ENCODE measurements around the gene IL1RAPL2.

The IL1RAPL2 gene

DNA sequence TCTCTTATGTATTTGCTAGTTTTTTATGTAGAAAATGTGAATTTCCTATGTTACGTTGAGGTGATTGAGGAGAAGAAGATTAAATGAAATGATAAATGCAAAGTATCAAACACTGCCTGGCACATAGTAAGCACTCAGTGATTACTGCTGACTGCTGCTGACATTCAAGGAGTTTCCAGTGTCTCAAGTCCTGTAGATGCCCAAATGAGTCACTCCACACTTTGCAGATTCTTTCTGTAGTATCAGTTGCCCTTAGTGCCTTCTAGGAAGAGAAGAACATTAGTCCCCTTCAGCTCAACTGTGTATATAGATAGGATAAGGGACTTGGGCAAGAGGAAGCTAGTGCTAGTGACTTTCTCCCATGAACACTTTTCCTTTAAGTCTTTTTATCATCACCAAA, 895.0 kb downstream of the IL1RAPL2 start:
- no peak for DNase-seq (ENCODE audit: low read depth in 2 of 2)

GRCh38 chrX:105462186-105462585, 896.2 kb downstream of the IL1RAPL2 start:
- peak in 1 of 2 experiments; percentile 43 for DNase-seq (ENCODE audit: low read depth in 2 of 2)

DNA sequence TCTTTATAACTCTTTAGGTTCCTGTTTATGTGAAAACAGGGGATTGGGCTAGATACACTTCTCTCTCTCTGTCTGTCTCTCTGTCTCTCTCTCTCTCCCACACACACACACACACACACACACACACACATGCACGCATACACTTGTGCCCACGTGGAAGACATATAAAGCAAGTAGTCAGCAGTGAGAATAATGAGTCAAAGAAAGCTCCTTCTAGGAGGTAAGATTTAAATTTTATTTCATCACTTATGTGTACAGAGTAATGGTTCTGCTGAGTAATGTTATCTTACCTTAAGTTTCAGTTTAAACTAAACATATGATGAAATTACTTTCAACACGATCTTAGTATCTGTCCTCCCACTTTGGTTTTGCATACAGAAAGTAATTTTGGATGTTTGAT, 897.5 kb downstream of the IL1RAPL2 start:
- DNase-seq (ENCODE audit: low read depth in 2 of 2): no peak

DNA sequence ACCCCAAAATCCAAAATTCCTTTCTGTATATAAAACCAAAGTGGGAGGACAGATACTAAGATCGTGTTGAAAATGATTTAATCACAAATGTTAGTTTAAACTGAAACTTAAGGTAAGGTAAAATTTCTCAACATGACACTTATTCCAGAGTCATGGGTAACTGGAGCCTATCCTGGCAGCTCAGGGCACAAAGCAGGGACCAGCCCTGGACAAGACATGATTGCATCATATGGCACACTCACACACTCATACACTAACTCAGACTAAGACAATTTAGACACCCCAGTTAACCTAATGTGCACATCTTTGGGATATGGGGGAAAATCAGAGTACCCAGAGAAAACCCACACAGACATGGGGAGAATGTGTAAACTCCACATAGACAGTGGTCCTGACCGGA, 898.6 kb downstream of the IL1RAPL2 start:
- DNase-seq (ENCODE audit: low read depth in 2 of 2): no peak

- DNase-seq (ENCODE audit: low read depth in 2 of 2): no peak
These were observed 902.7 kb downstream of the IL1RAPL2 start for GRCh38 chrX:105468741-105469140.

DNA sequence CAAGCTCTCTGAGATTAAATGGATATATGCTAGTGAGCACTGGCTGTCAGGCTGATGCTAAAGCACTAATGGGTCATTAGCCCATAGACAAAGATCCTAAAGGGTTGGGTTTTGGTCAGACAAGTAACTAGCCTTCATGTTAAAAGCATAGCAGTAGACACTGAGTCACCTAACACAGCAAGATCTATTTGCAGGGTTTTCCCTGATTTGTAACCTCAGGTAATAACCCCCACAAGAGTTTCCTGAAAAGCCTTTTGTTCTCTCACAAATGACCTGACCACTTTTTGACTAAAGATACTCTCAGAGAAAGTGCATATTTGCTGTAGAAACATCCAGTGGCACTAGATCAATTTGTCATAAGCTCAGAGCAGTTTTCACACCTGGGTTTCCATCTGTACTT, 905.6 kb downstream of the IL1RAPL2 start:
- no peak for DNase-seq (ENCODE audit: low read depth in 2 of 2)

- DNase-seq (ENCODE audit: low read depth in 2 of 2): no peak
These were observed 909.8 kb downstream of the IL1RAPL2 start for GRCh38 chrX:105475801-105476200.

GRCh38 chrX:105477351-105477750, 911.4 kb downstream of the IL1RAPL2 start:
- DNase-seq (ENCODE audit: low read depth in 2 of 2): no peak

DNA sequence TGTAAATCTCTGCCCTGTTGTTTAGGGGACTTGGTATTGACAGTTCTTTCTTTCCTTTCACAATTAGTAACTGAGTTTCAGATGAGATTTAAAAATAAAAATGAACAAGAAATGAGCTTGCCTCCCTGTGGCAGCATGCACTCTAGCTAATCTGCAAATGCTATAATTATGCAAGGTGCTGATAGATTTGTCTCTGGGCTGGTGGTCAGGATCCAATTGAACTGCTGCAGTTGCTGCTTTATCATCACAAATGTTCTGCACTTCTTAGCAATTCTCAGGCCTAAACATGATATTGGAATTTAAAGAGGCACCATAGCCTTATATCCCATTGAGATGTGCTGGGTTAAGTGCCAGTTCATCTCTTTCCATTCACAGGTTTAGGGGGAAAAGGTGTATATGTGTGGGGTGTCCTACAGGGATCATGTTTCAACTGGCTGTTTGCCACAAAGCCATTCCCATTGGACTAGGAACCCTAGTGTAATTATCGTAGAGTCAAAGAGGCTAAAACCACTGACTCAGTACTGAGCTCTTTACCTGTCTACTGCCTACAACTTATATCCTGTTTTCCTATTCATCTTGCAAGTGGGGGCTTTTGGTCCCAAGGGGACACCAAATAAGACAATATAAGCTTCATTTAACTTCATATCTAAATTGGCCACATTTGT, 914.8 kb downstream of the IL1RAPL2 start:
- no peak for DNase-seq (ENCODE audit: low read depth in 2 of 2)

DNA sequence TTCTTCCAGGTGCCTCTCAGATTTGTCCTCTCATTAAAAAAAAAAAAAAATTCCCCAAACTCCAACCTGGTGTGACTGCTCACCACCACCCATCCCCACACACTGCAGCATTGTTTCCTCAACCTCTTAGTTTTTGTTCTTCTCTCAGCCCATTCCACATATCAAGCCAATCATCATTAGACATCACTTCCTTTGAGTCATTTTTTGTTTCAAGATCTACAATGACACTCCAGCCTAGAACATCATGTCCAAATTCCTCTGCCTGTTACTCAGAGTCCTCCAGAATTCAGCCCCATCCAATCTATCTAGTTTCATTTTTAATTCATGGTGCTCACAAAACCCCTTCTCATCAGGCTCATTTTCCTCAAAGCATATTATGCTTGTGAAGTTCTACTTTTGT, 917.0 kb downstream of the IL1RAPL2 start:
- no peak for DNase-seq (ENCODE audit: low read depth in 2 of 2)

GRCh38 chrX:105488716-105489115, 922.7 kb downstream of the IL1RAPL2 start:
- DNase-seq (ENCODE audit: low read depth in 2 of 2): no peak

- DNase-seq (ENCODE audit: low read depth in 2 of 2): no peak
These were observed 929.4 kb downstream of the IL1RAPL2 start for GRCh38 chrX:105495376-105495775.

GRCh38 chrX:105502336-105502735, 936.3 kb downstream of the IL1RAPL2 start:
- peak in 1 of 2 experiments; percentile 5 for DNase-seq (ENCODE audit: low read depth in 2 of 2)

DNA sequence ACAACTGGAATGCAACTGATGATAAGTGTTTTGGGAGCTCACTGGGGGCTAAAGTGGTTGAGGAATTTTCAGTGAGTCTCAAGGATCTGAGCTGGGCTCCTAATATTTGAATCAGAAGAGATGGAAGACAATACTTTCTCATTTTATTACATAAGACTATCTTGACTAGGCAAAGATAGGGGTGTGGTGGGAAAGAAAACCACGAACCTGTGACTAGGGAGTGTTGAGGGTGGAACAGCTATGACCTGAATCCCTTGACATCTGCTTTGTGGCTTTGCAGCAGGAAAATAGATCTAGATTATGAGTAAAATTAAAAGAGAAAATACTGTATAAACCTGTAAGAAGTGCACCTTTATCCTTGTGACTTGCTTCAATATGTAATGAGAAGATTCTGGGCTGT, 949.6 kb downstream of the IL1RAPL2 start:
- DNase-seq (ENCODE audit: low read depth in 2 of 2): no peak

- DNase-seq (ENCODE audit: low read depth in 2 of 2): no peak
These were observed 960.4 kb downstream of the IL1RAPL2 start for GRCh38 chrX:105526431-105526830.

DNA sequence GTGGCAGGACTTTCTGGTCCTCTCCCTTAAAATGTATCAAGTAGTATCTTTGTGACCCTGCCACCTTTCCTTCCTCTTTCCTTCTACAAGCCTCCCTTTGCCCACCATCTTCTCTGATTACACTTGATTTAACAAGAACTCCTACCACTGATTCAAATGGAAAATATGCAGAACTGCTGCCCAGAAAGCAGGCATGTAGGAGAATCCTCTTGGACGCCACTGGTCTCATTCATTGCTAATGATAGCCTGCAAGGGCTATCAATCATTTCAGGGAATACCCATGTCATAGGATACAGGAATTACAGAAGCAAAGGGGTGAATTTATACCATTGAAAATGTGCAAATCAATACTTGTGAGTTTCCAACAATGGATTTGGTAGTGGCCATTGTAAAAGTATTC, 961.8 kb downstream of the IL1RAPL2 start:
- DNase-seq (ENCODE audit: low read depth in 2 of 2): no peak

GRCh38 chrX:105533951-105534350, 968.0 kb downstream of the IL1RAPL2 start:
- DNase-seq (ENCODE audit: low read depth in 2 of 2): no peak

DNA sequence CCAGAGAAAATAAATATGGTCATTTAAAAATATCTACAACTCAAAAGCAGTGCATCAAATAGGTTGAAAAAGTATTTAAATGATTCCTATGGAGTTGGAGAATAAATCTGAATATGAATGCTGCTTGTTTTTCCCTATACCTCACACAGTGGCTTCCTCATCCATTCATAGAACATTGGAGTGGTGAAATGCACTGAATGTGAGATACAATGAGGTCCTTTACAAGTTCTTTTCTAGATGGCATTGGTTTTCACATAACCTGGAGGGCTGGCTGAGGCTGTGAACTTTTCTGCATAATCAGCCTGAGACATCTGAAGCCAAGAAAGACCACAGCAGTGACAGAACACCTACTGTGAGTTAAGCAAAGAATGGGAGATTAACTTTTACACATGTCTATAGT, 977.3 kb downstream of the IL1RAPL2 start:
- no peak for DNase-seq (ENCODE audit: low read depth in 2 of 2)

DNA sequence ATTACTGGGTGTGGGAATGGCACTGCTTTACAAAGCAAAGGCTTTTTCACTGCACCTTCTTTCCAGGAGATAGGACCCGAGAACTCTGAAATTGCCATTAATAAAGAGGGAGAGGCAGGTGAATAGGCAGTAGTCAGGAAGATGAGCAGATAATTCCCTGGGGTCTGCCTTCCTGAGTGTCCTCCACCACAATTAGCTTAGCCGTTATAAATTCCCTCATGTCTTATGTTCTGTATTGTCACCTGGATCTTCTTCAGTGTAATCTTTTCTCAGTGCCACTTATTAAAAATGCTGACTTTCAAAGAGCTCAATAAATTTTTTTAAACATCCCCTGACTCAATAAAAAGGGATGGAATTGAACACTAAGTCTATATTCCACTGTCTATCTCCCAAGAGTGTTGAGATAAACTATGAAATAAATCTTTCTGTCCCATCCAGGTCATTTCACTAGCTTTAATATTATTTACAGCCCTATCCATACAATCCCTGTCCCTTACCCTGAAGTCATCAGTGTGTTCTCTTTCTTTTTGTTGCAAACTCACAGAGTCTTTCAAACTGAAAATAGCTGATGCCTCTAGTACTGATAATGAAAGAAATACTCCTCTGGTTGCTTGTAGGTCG, 984.2 kb downstream of the IL1RAPL2 start:
- DNase-seq (ENCODE audit: low read depth in 2 of 2): no peak

DNA sequence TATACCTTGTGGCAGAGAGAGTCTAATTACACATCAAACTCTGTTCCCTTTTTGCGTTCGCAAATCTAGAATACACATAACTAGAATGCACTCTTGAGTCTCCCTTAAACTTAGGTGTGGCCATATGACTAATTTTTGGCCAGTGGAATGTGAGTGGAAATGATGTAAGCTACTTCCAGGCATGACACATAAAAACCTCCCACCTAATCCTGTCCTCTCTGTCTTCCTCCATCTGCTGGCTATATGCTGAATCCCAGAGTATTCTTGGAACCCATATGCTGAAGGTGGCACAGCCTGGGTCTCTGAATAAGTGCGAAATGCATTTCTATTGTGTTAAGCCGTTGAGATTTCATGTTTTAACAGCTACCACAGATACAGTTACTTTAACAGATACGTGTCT, 986.4 kb downstream of the IL1RAPL2 start:
- no peak for DNase-seq (ENCODE audit: low read depth in 2 of 2)

DNA sequence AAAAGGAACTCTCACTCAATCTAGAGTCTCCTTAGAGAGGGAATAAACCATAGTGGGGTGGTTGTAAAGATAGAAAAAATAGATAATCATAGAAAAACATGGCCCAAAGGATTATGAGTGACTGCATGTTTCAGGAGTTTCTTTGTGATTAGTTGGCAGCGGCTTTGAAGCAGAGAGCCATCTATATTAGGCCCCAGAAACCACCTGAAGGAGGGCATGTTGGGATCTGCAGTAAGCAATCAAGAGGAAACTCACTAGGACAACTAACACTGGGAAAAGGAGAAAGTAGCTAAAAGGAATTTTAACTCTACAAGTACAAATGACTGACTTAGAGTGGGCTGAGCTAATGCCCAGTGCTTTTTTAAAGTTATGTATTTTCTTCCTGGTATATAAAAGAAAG, 987.1 kb downstream of the IL1RAPL2 start:
- no peak for DNase-seq (ENCODE audit: low read depth in 2 of 2)

GRCh38 chrX:105564501-105564900, 998.5 kb downstream of the IL1RAPL2 start:
- peak; percentile 65 to 70 for DNase-seq (ENCODE audit: low read depth in 2 of 2)

DNA sequence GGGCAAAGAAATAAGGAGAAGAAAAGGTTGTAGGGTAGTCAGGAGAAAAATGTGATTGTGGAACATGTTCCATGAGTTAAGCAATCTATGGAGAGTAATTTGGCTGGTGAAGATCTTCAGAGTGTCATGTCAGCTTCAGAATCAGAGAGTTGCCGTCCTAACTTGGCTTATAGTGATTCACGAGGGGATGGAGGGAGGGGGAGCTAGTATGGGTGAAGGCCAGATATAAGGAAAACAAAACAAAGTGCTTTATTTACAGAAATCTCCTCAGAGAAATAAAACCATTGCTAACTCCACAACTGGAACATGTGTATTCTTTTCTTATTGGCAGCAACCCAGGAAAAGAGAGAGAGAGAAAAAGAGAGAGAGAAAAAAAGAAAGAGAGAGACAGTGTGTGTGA, 999.9 kb downstream of the IL1RAPL2 start:
- DNase-seq (ENCODE audit: low read depth in 2 of 2): no peak

GRCh38 chrX:105567082-105567481, 1001.1 kb downstream of the IL1RAPL2 start:
- DNase-seq (ENCODE audit: low read depth in 2 of 2): no peak
